ENCODE measurements around the gene TIMM8A.

DNA sequence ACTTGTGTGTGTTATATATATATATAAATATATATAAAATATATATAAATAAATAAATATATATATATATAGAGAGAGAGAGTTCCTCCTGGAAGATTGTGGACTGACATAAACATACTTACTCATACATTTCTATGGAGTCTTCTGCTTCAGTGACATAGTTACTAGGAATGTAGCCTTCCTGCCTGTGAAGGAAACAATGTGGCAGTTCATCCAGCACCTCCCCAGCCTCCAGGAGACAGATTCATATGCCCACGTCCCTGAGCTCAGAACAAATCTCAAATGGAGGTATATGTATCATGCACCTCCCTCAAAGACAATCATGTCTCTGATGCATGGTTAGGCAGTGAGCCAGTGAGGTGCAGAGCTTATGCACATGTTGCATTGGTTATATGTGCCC is 11.4 kb upstream of the TIMM8A start:
- no peak for TF ChIP-seq GATA2 (IDR thresholded peaks at IDR 0.05; ENCODE audit: low read depth, low read length)
- TF ChIP-seq GATA3 (IDR thresholded peaks at IDR 0.05; ENCODE audit: low read depth, low read length), result no peak
